OCI-LY7 (cell line): Measurements from ENCODE around the gene RBM22. TPM values are rescaled to one million over a fixed set of nuclear protein-coding genes. Genes with fewer than 3 reads are reported as not detected.

Source experiments
- BruUV-seq: library from RNA; stranded (reverse); fragments of 400-500 nt; replicated peaks from 2 replicates; lab custom pipeline; 2021; lab: Mats Ljungman, UMichigan
- CTCF ChIA-PET: fragments of 300-600 bp; sonication (Branson Sonifier 250); formaldehyde crosslinking; loops from one replicate; lab custom pipeline; 2022; ENCODE audit warnings: antibody characterized with exemption; ENCODE audit not compliant: unreplicated experiment; lab: Charles Lee
- POLR2A ChIA-PET: fragments of 300-600 bp; sonication (Branson Sonifier 250); formaldehyde crosslinking; loops from one replicate; lab custom pipeline; 2022; ENCODE audit warnings: antibody characterized with exemption; lab: Charles Lee
- DNase-seq: peaks from one replicate; pipeline ENCODE4 v3.0.0-alpha.2; 2015; ENCODE audit warnings: low spot score
- H2AFZ ChIP-seq: fragments of 200-600 bp; sonication (generic), shearing (Covaris generic); 2 replicates; pipeline ENCODE4 v1.6.1; 2014; ENCODE audit warnings: mild to moderate bottlenecking, antibody characterized with exemption, low read length, moderate library complexity
- H3K27ac ChIP-seq: fragments of 200-600 bp; sonication (generic); 2 replicates; pipeline ENCODE4 v1.5.1; 2014; ENCODE audit warnings: mixed run types, low read depth, mild to moderate bottlenecking, moderate library complexity, low read length, inconsistent platforms; ENCODE audit not compliant: poor library complexity, severe bottlenecking
- H3K36me3 ChIP-seq: fragments of 200-600 bp; sonication (generic); 2 replicates; pipeline ENCODE4 v1.6.1; 2014; ENCODE audit warnings: mild to moderate bottlenecking, antibody characterized with exemption, low read length, moderate library complexity, mixed read lengths; ENCODE audit not compliant: insufficient read depth
- H3K4me1 ChIP-seq: fragments of 200-600 bp; sonication (generic); 2 replicates; pipeline ENCODE4 v1.5.1; 2014; ENCODE audit warnings: mild to moderate bottlenecking, low read length; ENCODE audit not compliant: insufficient read depth, poor library complexity, severe bottlenecking
- H3K4me2 ChIP-seq: fragments of 200-600 bp; sonication (generic); 2 replicates; pipeline ENCODE4 v1.6.1; 2014; ENCODE audit warnings: mild to moderate bottlenecking, low read length
- H3K4me3 ChIP-seq: fragments of 200-600 bp; sonication (generic); 2 replicates; pipeline ENCODE4 v1.5.1; 2014; ENCODE audit warnings: mild to moderate bottlenecking, low read depth, low read length; ENCODE audit not compliant: poor library complexity, severe bottlenecking
- H3K79me2 ChIP-seq: fragments of 200-600 bp; sonication (generic); 2 replicates; pipeline ENCODE4 v1.6.1; 2016; ENCODE audit warnings: low read depth, mild to moderate bottlenecking, low read length, moderate library complexity, mixed read lengths; ENCODE audit not compliant: insufficient read depth
- H3K9me2 ChIP-seq: fragments of 200-600 bp; sonication (generic); 2 replicates; pipeline ENCODE4 v1.6.1; 2016; ENCODE audit warnings: mild to moderate bottlenecking, low read length, mixed read lengths; ENCODE audit not compliant: insufficient read depth
- H3K9me3 ChIP-seq: fragments of 200-600 bp; sonication (generic); 2 replicates; pipeline ENCODE4 v1.6.1; 2014; ENCODE audit warnings: mild to moderate bottlenecking, mixed run types, low read length, mixed read lengths
- H4K20me1 ChIP-seq: fragments of 200-600 bp; sonication (generic); 2 replicates; pipeline ENCODE4 v1.6.1; 2014; ENCODE audit warnings: mild to moderate bottlenecking, antibody characterized with exemption, low read length, moderate library complexity, mixed read lengths; ENCODE audit not compliant: insufficient read depth
- CTCF ChIP-seq: fragments of 200-600 bp; sonication (generic); conservative IDR thresholded peaks from 2 replicates; pipeline ENCODE4 v1.5.1; 2014; ENCODE audit warnings: mild to moderate bottlenecking, antibody characterized with exemption, low read length, moderate library complexity, mixed read lengths
- EZH2phosphoT487 ChIP-seq: fragments of 200-600 bp; sonication (generic); IDR thresholded peaks from 2 replicates; pipeline ENCODE4 v1.6.1; 2018; ENCODE audit warnings: low read depth, borderline replicate concordance, mild to moderate bottlenecking, mixed run types, antibody characterized with exemption, low read length, moderate library complexity, mixed read lengths
- intact Hi-C: fragments of 100-400 bp; cut with micrococcal nuclease; formaldehyde crosslinking; loops from one replicate; pipeline ENCODE4 v1.10.0; 2022; ENCODE audit not compliant: unreplicated experiment
- total RNA-seq, 2 experiments: library from RNA; depleted of rRNA in 1 of 2; stranded (reverse); fragments of >200 nt in 1 of 2; shearing (Covaris generic) in 1 of 2; gene quantifications; 2 replicates each; pipeline ENCODE4 v1.2.3, GENCODE V29; 2014 to 2022

The RBM22 gene
- total RNA-seq, 2 experiments from 2014 or later: 45.6 to 46.7 TPM

GRCh38 chr5:150653762-150654556 lies 46.9 kb downstream of the RBM22 start:
- no TSS peak for BruUV-seq
- CTCF ChIA-PET: no interaction called here
- DNase-seq: no peak
- Histone ChIP-seq H3K79me2 (no peaks in the 10 kb centered on the region), H3K4me2 (no peak overlapping the region), H3K9me3 (no peaks in the 10 kb centered on the region), H4K20me1 (no peaks in the 10 kb centered on the region), H3K27ac (no peak overlapping the region), H2AFZ (no peak overlapping the region), H3K9me2 (no peaks in the 10 kb centered on the region), H3K4me3 (no peak overlapping the region), H3K4me1 (peaks cover 11% of the 10 kb centered on the region), H3K36me3 (no peaks in the 10 kb centered on the region)
- POLR2A ChIA-PET: interaction anchor here (0.6 kb wide), 3 partner anchors 81 to 619 kb away, joined by 3 to 4 read pairs (median 3); no protein-coding TSS in a partner anchor
- TF ChIP-seq EZH2phosphoT487 (no peak), CTCF (no peak)
- intact Hi-C loops: no loop called here

GRCh38 chr5:150653145-150653761 lies 47.6 kb downstream of the RBM22 start:
- Histone ChIP-seq H3K79me2 (no peaks in the 10 kb centered on the region), H3K4me2 (no peak overlapping the region), H3K9me3 (no peaks in the 10 kb centered on the region), H3K9me2 (no peaks in the 10 kb centered on the region), H3K4me1 (peaks cover 11% of the 10 kb centered on the region), H2AFZ (no peak overlapping the region), H4K20me1 (no peaks in the 10 kb centered on the region), H3K27ac (no peak overlapping the region), H3K36me3 (no peaks in the 10 kb centered on the region), H3K4me3 (no peak overlapping the region)
- BruUV-seq: no TSS peak
- ChIA-PET CTCF (no interaction called here), POLR2A (interaction anchor here (0.6 kb wide), 2 partner anchors 80 to 731 kb away, joined by 3 read pairs; no protein-coding TSS in a partner anchor)
- TF ChIP-seq EZH2phosphoT487 (no peak), CTCF (no peak)
- DNase-seq: no peak
- intact Hi-C loops: no loop called here
